Measurements from ENCODE around the gene KAZN.

The KAZN gene

GRCh38 chr1:15048437-15048980 lies 450.0 kb downstream of the KAZN start:
- DNase-seq: no peak

DNA sequence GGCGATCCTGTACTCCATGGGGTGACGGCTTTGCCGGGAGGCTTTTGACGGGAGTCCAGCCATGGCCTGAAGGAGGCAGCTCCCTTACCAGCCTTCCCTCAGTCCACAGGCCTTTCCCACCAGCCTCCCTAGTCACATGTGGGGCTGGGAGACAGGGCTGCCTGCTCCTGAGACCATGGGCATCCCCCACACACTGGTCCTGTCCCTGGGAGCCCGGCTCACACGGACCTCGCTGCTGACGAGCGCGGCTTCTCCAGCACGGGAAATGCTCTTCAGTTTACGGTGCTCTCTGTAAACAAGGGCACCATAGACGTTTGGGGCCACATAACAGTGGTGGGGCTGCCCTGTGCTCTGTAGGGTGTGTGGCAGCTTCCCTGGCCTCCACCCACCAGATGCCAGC lies 450.6 kb downstream of the KAZN start:
- DNase-seq: no peak

DNA sequence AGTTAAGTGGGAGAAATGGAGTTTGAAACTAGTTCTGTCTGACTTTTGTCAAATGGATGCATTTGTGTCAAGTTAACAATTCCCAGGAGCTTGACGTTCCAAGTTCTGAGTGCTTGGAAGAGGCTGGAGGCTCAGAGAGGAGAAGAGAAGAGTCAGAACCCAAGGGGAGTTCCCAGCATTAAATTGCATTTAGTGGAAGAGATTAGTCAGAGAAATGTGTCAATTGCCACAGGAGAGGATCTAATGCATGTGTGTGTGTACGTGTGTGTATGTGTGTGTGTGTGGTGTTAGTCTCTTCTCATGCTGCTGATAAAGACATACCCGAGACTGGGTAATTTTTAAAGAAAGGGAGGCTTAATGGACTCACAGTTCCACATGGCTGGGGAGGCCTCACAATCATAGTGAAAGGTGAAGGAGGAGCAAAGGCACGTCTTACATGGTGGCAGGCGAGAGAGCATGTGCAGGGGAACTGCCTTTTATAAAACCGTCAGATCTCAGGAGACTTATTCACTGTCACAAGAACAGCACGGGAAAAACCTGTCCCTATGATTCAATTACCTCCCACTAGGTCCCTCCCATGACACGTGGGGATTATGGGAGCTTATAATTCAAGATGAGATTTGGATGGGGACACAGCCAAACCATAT lies 453.5 kb downstream of the KAZN start:
- no peak for DNase-seq

GRCh38 chr1:15053153-15053552 lies 454.7 kb downstream of the KAZN start:
- DNase-seq: no peak

GRCh38 chr1:15055736-15056415 lies 457.4 kb downstream of the KAZN start:
- DNase-seq: no peak

DNA sequence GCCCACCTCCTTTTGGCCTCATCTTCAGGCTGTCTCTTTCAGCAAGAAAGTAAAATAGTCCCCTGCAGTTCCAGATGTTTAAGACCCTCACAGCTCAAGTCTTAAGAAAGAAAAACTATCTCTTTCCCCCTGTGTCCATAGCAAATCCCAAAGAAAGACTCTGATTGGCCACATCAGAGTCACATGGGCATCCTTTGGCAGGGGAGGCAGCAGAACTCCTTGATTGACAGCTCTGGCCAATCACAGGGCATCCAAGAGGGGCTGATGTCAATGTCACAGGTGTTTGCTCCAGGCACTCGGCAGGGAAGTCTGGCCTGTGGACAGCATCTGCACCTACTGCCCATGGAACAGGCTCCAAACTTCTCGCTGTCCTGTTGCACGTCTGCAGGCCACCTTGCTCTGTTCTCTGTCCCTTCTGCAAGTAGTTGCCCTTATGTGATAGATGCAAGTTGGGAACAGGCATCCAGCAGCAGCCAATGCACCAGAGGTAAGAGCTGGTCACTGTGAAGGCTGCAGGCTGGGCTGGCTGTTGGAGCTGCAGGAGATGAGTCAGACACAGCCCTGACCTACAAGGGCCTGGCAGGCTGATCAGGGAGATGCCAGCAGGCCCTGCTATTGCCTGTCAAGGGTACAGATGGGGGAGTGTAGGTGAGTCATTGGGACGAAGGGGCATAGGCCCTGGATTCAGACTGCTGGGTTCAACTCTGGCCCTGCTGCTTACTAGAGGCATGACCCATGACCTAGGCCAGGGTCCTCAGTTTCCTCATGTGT lies 458.2 kb downstream of the KAZN start:
- no peak for DNase-seq

- no peak for DNase-seq
Measured at GRCh38 chr1:15057834-15058233, 459.3 kb downstream of the KAZN start.

DNA sequence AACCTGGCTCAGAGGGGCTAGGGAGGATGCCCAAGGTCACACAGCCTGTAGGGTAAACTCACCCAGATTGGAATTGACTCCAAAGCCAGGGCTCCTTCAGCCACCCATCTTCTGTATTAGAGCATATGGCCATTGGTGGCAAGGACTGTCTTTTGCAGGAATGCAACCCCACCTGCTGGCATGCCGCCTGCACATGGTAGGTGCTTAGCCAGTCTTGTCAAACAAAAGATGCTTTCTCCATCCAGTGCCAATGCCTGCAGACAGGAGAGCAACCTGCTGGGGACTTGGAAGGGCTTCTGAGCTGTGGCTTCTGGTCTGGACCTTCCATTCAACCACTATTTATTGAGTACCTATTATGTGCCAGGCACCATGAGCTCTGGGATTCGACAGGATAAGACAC lies 459.8 kb downstream of the KAZN start:
- DNase-seq: no peak

GRCh38 chr1:15060104-15060503 lies 461.6 kb downstream of the KAZN start:
- DNase-seq: no peak

- DNase-seq: peak in 1 of 2 experiments; percentile 5
Measured at GRCh38 chr1:15062479-15063099, 464.1 kb downstream of the KAZN start.

- no peak for DNase-seq
Measured at GRCh38 chr1:15063346-15063745, 464.9 kb downstream of the KAZN start.

DNA sequence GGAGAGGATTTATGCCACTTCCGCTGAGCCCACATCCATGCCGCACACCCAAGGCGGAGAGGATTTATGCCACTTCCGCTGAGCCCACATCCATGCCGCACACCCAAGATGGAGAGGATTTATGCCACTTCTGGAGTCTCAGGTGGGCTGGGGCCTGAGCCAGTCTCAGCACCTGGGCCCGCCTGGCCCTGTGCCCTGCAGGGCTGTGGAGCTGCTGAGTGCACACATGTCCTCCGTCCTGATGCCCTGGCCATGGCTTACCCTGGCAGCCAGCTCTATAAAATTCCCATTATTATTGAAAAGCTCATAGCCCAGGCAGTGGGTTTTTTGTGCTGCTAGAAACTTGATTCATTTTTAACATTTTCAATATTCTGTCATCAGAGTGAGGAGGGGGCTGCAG lies 465.3 kb downstream of the KAZN start:
- no peak for DNase-seq

DNA sequence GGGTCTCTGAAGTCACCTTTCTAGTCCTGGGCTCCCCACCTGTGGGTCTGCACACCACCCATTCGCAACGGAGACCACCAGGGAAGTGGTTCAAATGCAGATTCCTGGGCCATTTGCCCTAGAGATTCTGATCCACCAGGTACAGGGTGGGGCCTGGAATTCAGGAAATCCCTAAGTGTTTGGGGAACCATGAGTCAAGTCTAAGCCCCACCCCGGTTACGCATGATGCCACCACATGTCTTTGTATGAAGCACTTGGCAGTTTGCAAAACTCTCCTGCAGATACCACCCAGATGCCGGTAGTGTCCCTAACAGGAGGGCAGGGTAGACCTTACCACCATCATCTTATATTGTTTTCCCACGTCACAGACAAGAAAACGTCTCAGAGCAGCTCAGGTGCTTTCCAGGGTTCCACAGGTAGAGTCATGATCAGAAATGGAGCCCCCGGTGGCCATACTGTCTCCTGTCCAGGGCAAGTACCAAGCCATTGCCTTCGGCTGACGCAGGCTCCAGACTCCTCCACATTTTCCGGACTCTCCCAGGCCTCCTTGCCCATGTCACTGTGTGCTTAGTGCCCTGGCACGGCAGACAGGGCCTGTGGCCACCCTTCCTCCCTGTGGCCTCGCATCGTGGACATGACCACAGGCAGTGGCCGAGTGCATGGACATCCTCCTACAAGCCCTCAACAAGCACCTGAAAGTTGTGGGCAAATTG lies 465.9 kb downstream of the KAZN start:
- DNase-seq: no peak

DNA sequence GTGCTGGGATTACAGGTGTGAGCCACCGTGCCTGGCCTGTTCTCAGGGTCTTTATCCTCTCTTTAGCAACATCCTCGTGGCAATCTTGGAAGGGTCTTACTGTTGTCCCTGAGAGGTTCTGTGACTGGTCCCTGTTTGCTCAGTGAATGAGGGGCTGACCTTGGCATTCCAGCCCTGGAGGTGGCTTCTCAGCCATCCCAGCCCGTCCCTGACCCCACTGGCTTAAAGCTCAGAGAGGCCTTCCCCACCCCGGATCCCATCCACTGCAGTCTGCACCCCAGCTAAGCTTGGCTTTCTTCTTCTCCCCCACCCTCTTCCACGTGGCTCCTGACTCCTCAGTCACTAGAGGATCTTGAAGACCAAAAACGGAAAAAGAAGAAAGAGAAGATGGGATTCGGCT lies 466.8 kb downstream of the KAZN start:
- DNase-seq: no peak

DNA sequence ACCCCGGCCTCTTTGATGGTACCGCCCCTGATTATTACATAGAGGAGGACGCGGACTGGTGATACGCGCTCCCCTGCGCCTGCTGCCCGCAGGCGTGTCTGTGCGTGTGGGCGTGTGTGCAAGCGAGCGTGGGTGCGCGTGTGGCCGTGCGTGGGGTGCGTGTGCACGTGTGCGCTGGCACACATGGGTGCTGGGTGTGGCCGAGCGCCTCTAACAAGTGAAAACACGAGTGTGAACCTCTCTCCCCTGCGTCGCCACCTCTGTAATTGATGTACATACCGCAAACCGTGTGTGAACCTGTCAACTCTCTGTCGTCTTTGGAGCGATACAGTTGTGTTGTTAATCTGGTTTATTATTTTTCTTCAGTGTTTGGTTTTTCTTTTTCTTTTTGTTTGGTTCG lies 467.3 kb downstream of the KAZN start:
- DNase-seq: no peak

DNA sequence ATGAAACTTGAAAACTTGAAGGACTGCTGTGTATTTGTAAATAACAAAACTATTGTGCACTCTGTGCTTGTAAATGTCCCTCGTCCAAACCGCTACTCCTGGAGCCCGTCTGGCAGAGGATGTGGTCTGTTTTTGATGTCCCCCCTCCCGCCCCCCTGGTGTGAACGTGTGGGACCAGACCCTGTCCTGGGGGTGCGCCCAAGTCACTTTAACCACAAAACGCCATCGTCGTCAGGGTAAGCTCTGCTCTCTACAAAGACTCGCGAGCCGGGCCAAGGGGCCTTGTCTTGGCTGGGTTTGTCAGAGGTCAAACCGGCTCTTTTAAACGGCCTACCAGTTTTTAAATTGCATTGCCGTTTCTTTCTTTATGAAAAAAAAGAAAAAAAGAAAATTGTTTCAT lies 467.7 kb downstream of the KAZN start:
- no peak for DNase-seq

DNA sequence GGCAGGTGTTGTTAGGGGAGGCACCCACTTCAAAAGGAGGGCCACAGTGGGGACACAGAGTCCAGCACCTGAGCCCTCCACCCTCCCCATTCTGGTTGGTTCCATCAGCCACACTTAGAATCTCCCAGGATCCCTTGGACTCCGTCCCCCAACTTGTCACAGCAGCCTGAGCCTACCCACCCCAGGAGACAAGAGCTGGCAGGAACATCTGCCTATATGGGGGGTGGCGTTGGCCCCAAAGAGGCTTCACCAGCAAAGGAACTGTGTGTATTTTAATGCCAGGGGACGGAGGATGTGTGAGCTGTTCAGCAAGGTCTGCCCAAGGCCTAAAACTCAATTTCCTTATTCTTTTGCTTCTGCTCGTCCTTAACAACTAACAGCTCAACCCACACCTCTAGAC lies 468.7 kb downstream of the KAZN start:
- DNase-seq: no peak

- no peak for DNase-seq
Measured at GRCh38 chr1:15068152-15068551, 469.7 kb downstream of the KAZN start.

DNA sequence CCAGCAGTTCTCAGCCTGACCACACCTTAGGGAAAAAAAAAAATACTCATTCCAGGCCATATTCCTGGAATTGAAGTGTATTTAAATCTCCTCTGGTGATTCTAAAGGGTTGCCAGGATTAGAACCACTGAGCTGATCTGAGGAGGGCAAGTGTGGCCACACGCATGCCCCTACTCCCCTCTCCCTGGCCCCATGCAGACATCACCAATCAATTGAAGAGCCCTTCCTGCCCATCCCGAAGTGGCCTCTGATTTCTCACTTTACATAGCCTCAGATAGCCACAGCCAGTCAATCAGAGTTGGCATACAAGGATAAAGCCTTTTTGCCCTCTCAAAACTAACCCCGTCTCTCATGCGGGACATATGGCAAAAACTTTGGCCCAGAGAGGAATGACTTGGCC lies 470.5 kb downstream of the KAZN start:
- DNase-seq: no peak

- DNase-seq: no peak
Measured at GRCh38 chr1:15070145-15070748, 471.8 kb downstream of the KAZN start.

- DNase-seq: no peak
Measured at GRCh38 chr1:15071936-15072335, 473.5 kb downstream of the KAZN start.

DNA sequence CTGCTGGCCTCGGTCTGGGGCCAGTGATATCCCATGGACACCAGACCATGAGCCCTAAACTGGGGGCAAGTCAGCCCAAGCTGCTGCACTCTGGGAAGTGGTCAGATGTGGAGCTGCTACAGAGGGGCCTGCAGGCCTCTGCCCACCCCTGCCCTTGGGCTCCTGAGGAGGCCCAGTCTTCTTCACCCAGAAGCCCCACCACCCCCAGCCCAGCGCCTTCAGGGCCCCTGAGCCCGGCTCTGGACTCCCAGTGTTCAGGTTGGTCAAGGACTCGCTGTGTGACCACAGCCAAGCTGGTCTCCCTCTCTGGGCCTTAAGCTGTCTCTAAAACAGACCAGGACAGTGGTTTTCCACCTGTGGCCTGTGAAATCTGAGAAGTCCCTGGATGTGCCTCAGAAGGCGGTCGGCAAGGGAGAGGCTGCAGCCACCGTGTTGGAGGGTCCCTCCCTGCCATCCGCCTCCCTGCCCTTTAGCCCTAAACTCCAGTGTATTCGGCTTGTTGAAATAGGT lies 475.4 kb downstream of the KAZN start:
- DNase-seq: no peak

All from Kasumi-1 (cell line).